HepG2 (cell line): Measurements from ENCODE around the gene LARP4. TPM values are rescaled to one million over a fixed set of nuclear protein-coding genes. Genes with fewer than 3 reads are reported as not detected.

Source experiments
- CBX2 ChIP-seq, 2 experiments: fragments of 200-600 bp in 1 of 2; sonication (generic); formaldehyde crosslinking in 1 of 2; IDR thresholded peaks; 2 replicates each; pipeline versions ENCODE4 v1.7.0 to v1.8.1; 2018 to 2022; ENCODE audit warnings: low read depth in 2 of 2, low read length in 1 of 2, mild to moderate bottlenecking in 1 of 2, missing genetic modification reagents in 1 of 2
- polyA plus RNA-seq, 8 experiments: library from polyadenylated mRNA; depleted of rRNA in 3 of 8; stranded (reverse) in 7 of 8; unstranded in 1 of 8; fragments of >200 nt; fragmentation: Illumina TruSeq in 4 of 8; extraction: Trizol in 4 of 8; gene quantifications; 2 replicates each; pipeline versions ENCODE4 v1.2.1 to v1.2.3, GENCODE V29; 2011 to 2016; ENCODE audit warnings: low read depth in 4 of 8, missing spikeins in 1 of 8, mixed read lengths in 1 of 8; ENCODE audit not compliant: insufficient read depth in 1 of 8
- total RNA-seq, 5 experiments: library from RNA; depleted of rRNA; stranded (reverse); fragments of >200 nt; fragmentation: Illumina TruSeq; extraction: Trizol; gene quantifications; 2 replicates each; pipeline ENCODE4 v1.2.3, GENCODE V29; 2016; ENCODE audit warnings: low read depth in 1 of 5
- TF ChIP-seq, protein P1 (sequence below): sonication (generic); formaldehyde crosslinking; IDR thresholded peaks from one replicate; pipeline ENCODE4 v1.5.1; 2020; ENCODE audit warnings: mild to moderate bottlenecking, missing genetic modification reagents; ENCODE audit errors: not compliant biosample characterization
- TF ChIP-seq, protein P2 (sequence below): sonication (generic); formaldehyde crosslinking; IDR thresholded peaks from 2 replicates; pipeline ENCODE4 v1.8.0; 2023; ENCODE audit warnings: mild to moderate bottlenecking, missing genetic modification reagents

The LARP4 gene
- total and polyA plus RNA-seq, 2 of the 13 experiments (the other 11 are each of a cell fraction or from before 2014, with no cell fraction given): 16.4 to 42.7 TPM

DNA sequence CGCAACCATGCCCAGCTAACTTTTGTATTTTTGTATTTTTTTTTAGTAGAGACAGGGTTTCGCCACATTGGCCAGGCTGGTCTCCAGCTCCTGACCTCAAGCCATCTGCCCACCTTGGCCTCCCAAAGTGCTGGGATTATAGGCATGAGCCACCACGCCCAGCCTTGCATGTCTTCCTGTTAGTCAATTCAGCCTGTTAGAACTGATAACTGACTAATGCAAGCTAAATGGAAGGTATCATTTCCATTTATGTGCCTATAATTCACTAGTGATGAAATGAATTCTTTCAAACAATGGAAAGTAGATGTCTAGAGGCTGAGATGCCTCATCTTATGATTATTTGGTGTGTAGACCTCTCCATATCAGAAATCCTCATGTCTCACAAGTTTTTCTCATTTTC is 66.8 kb downstream of the LARP4 start (continued):
- TF ChIP-seq, protein P1, sequence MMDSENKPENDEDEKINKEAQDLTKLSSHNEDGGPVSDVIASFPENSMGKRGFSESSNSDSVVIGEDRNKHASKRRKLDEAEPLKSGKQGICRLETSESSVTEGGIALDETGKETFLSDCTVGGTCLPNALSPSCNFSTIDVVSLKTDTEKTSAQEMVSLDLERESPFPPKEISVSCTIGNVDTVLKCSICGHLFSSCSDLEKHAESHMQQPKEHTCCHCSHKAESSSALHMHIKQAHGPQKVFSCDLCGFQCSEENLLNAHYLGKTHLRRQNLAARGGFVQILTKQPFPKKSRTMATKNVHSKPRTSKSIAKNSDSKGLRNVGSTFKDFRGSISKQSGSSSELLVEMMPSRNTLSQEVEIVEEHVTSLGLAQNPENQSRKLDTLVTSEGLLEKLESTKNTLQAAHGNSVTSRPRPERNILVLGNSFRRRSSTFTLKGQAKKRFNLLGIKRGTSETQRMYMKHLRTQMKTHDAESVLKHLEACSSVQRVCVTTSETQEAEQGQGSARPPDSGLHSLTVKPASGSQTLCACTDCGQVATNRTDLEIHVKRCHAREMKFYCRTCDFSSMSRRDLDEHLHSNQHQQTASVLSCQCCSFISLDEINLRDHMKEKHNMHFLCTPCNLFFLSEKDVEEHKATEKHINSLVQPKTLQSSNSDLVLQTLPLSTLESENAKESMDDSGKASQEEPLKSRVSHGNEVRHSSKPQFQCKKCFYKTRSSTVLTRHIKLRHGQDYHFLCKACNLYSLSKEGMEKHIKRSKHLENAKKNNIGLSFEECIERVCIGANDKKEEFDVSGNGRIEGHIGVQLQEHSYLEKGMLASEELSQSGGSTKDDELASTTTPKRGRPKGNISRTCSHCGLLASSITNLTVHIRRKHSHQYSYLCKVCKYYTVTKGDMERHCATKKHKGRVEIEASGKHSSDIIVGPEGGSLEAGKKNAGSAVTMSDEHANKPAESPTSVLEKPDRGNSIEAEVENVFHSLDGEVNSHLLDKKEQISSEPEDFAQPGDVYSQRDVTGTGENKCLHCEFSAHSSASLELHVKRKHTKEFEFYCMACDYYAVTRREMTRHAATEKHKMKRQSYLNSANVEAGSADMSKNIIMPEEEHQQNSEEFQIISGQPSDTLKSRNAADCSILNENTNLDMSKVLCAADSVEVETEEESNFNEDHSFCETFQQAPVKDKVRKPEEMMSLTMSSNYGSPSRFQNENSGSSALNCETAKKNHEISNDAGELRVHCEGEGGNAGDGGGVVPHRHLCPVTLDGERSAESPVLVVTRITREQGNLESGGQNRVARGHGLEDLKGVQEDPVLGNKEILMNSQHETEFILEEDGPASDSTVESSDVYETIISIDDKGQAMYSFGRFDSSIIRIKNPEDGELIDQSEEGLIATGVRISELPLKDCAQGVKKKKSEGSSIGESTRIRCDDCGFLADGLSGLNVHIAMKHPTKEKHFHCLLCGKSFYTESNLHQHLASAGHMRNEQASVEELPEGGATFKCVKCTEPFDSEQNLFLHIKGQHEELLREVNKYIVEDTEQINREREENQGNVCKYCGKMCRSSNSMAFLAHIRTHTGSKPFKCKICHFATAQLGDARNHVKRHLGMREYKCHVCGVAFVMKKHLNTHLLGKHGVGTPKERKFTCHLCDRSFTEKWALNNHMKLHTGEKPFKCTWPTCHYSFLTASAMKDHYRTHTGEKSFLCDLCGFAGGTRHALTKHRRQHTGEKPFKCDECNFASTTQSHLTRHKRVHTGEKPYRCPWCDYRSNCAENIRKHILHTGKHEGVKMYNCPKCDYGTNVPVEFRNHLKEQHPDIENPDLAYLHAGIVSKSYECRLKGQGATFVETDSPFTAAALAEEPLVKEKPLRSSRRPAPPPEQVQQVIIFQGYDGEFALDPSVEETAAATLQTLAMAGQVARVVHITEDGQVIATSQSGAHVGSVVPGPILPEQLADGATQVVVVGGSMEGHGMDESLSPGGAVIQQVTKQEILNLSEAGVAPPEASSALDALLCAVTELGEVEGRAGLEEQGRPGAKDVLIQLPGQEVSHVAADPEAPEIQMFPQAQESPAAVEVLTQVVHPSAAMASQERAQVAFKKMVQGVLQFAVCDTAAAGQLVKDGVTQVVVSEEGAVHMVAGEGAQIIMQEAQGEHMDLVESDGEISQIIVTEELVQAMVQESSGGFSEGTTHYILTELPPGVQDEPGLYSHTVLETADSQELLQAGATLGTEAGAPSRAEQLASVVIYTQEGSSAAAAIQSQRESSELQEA: no peak
- TF ChIP-seq, protein P2, sequence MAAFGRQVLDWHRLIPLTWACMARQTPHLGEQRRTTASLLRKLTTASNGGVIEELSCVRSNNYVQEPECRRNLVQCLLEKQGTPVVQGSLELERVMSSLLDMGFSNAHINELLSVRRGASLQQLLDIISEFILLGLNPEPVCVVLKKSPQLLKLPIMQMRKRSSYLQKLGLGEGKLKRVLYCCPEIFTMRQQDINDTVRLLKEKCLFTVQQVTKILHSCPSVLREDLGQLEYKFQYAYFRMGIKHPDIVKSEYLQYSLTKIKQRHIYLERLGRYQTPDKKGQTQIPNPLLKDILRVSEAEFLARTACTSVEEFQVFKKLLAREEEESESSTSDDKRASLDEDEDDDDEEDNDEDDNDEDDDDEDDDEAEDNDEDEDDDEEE (CRISPR knock-in tag): no peak
- TF ChIP-seq CBX2 (IDR thresholded peaks at IDR 0.05; ENCODE audit: low read depth, low read length): no peak
- no peak for TF ChIP-seq CBX2 (CRISPR knock-in tag; IDR thresholded peaks at IDR 0.05; ENCODE audit: low read depth)
